ENCODE results near the gene DCTPP1.
"Not testable (repeated sequence)": the region's sequence is repeated elsewhere in the genome, so short reads cannot be mapped to it uniquely, and the experiment has no call there.

Gene DCTPP1

DNA sequence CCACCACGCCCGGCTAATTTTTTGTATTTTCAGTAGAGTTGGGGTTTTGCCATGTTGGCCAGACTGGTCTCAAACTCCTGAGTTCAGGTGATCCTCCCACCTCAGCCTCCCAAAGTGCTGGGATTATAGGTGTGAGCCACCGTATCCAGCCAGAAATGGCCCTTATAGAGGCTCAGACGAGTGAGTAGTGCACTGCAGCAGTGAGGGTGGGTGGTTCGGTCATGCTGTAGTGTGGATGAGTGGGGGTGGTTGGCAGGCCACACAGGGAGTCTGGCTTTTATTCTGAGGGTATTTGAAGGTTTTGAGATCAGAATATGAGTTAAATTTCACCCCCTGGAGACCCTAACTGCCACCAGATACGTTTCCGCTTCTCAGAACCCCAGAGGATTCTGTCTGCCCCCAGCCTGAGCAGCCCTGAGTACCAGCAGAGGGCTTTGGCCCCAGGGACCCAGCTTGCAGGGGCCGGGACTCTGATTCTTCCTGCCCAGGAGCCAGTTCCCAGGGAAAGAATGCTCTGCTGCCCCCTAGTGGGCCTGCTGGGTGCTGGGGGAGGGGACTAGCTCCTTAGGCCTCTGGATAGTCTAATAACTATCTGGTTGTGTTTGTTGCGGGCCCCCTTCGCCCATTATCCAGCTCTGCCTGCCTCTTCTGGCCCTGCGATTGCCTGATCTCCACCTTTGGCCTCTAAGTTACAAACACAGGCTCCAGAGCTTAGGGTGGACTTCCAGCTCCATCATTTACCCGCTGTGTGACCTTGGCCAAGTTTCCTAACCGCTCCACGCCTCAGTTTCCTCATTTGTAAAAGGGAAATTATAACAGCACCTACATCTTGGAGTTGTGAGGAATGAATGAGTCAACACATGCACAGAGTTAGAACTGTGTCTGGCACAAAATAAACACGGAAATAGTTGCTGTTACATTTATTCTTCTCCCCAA lies 20.4 kb downstream of the DCTPP1 start:
- DNase-seq: peak; percentile 96

DNA sequence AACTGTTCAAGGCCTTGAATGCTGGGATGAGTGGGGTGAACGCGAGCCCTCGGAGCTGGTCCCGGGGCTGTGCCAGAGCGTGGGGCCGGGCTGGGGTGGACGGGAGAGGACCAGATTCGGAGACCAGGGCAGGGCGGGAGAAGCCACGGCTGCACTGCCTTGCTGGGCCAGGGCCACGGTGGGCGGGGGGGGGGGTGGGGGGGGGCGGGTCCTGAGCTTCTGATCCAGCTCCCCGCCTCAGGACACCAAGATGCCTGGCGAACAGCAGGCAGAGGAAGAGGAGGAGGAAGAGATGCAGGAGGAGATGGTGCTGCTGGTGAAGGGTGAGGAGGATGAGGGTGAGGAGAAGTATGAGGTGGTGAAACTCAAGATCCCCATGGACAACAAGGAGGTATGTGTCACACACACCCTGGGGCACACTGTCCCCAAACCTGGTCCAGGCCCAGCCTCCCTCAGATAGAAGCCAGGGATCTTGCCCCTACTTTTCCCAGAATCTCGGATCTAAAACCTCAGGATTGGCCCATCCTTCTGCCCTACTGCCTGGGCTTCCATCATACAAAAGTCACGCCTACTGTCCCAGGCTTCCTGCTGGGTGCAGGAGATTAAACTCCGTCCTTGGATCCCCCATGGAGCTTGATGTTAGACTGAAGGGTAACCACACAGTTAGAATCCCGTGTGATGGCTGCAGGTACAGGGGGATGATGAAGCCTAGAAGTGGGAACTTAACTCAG lies 21.9 kb downstream of the DCTPP1 start:
- no peak for DNase-seq

DNA sequence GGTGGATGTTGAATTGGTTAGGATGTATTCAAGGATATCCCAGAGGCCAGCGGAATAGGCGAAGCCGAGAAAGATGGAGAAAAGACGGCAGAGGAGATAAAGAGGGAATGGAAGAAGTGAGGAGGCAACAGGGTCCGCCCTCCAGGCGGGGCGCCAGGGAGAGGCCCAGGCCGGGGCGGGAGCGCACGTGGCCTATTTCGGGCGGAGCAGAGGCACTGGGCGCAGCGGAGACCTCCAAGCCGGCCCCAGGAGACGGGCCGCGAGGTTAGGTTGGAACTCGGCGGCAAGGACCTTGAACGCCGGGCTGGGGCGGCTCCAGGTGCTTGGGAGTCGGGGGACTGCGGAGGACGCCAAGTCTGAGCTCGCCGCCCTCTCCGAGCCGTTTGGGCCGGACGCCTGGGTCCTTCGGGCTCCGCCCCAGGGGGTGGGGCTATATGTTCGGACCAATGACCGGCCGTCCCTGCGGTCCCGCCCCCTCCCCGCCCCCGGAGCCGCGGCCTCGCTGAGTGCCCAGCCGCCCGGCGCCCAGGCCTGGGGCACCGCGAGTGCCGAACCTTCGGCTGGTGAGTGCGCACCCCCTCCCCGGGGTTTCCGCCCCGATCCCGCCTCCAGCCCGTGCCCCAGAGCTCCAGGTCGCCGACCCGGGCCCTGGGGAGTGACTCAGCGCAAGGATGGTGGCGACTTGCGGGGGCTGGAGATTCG lies 22.6 kb downstream of the DCTPP1 start, which contains the start of gene ZNF771:
Gene ZNF771, plus strand, starts transcription at position 505 of the 702 bp plus-strand sequence. CDS start 448 bp downstream, outside the sequence.
- peak; percentile 97 for DNase-seq

DNA sequence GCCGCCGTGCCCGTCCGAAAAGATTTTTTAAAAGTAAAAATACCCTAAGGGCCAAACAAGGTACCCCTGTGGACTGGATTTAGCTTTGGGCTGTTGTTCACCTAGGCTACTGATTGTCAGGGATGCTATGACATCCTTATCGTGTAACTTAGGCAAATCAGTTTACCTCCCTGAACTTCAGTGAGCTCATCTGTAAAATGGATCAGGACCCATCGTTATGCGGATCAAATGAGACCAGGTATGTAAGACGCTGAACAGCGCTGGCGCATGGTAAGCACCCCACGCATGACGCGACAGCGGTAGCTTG lies 23.1 kb downstream of the DCTPP1 start:
- DNase-seq: no peak

DNA sequence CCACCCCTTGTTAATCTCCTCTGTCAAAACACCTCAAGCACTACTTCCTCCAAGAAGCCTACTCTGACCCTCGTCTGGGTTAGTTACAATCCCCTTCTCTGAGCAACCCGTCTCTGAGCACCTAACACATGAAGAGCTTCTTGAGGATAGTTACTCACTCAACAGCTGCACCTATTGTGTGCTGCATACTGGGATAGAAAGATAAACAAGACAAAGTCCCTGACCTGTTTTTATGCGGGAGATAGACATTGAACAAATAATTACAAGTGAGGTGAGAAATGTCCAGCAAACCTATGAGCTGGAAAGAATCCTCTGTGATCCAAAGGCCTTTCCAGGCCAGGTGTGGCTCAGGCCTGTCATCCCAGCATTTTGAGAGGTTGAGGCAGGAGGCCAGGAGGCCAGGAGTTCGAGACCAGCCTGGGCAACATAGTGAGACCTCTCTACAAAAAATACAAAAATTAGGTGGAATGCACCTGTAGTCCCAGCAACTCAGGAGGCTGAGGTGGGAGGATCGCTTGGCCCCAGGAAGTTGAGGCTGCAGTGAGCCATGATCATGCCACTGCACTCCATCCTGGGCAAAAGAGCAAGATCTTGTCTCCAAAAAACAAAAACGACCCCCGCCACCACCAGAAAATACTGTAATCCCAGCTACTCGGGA lies 27.9 kb downstream of the DCTPP1 start:
- no peak for DNase-seq

DNA sequence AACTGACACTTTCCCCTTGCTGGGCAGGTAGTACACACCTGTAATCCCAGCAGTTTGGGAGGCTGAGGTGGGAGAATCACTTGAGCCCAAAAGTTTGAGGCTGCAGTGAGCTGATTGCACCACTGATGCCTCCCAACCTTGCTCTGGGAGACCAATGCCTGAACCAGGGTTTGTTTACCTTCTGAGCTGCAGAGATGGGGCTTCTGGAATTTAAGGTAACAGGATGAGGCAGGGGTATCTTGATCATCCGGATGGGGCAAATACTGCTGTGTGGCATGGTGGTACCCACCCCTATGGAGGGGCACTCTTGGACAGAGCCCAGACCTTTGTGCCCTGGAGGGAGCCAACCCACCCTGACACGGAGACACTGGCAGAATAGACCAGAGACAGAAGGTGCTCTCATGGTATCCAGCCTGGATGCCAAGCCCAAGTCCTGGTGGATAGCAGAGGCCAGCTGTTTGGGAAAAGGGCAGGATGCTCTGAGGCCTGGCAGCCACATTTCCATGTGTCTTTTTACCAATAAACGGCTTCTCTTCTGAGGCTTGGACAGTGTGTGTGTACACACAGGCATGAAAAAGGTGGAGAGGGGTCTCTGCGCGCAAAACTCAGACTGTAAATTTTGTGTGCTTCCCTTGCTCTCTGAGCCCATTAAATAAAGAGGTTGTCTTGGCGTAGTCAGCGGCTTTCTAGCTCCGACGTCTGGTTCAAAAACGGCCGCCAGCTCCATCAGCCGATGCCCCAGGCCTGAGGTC lies 30.2 kb downstream of the DCTPP1 start:
- no peak for DNase-seq

DNA sequence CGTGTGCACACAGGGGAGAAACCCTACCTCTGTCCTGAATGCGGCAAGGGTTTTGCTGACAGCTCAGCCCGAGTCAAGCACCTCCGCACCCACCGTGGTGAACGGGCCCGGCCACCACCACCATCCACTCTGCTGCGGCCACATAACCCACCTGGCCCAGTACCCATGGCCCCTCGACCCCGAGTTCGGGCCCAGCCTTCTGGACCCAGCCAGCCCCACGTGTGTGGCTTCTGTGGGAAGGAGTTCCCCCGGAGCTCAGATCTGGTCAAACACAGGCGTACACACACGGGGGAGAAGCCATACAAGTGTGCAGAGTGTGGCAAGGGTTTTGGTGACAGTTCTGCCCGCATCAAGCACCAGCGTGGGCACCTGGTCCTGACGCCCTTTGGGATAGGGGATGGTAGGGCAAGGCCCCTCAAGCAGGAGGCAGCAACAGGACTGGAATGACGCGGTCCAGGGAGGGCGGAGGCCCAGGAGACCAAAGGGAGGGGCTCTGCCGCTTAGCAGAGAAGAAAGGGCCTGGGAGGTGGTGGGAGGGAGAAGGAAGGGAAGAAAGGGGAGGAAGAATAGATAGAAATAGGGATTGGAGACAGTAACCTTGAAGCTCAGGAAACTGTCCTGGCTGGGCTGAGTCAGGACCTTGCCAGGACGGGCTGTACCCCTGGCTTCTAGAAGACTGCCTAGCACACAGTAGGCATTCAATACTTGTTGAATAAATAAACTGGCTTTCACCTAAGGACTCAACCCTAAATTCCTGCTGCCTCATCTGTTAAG lies 31.0 kb downstream of the DCTPP1 start:
- no peak for DNase-seq

DNA sequence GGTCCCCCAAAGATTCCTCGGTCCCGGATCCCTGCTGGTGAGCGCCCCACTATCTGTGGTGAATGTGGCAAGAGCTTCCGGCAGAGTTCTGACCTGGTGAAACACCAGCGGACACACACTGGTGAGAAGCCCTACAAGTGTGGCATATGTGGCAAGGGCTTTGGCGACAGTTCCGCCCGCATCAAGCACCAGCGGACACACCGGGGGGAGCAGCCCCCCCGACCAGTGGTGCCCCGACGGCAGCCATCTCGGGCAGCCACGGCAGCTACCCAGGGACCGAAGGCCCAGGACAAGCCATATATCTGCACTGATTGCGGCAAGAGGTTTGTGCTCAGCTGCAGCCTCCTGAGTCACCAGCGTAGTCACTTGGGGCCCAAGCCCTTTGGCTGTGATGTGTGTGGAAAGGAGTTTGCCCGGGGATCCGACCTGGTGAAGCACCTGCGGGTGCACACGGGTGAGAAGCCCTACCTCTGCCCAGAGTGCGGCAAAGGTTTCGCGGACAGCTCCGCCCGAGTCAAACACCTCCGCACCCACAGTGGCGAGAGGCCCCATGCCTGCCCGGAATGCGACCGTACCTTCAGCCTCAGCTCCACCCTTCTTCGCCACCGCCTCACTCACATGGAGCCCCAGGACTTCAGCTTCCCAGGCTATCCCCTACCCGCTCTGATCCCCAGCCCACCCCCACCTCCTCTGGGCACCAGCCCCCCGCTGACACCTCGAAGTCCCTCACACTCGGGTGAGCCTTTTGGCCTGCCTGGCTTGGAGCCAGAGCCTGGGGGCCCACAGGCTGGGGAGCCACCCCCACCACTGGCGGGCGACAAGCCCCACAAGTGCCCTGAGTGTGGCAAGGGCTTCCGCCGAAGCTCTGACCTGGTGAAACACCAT lies 31.8 kb downstream of the DCTPP1 start:
- DNase-seq: no peak

DNA sequence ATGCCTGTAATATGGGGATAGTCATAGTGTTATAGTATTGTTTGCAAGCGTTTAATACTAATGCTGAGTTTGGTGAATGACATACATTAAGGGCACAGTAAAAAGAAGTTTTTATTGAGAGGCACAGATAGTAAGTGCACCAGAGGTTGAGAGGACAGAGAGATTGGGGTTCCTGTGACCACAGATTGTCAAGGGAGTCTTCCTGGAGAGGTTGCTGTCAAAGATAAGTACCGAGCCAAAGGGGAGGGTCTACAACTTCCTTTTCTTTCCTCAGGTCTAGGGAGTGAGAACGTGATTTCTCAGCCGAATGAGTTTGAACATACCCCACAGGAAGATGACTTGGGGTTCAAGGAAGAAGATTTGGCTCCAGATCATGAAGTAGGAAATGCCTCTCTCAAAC lies 32.8 kb downstream of the DCTPP1 start:
- DNase-seq: no peak

DNA sequence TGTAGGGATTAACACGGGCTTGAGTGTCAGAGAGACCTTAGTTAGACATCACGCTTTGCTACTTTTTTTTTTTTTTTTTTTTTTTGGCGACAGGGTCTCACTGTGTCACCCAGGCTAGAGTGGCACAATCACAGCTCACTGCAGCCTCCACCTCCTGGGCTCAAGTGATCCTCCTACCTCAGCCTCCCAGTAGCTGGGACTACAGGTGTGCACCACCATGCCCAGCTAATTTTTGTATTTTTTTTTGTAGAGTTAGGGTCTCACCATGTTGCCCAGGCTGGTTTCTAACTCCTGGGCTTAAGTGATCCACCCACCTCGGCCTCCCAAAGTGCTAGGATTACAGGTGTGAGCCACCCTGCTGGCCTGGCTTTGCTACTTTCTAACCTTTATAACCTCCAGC lies 33.2 kb downstream of the DCTPP1 start:
- not testable (repeated sequence) for DNase-seq

DNA sequence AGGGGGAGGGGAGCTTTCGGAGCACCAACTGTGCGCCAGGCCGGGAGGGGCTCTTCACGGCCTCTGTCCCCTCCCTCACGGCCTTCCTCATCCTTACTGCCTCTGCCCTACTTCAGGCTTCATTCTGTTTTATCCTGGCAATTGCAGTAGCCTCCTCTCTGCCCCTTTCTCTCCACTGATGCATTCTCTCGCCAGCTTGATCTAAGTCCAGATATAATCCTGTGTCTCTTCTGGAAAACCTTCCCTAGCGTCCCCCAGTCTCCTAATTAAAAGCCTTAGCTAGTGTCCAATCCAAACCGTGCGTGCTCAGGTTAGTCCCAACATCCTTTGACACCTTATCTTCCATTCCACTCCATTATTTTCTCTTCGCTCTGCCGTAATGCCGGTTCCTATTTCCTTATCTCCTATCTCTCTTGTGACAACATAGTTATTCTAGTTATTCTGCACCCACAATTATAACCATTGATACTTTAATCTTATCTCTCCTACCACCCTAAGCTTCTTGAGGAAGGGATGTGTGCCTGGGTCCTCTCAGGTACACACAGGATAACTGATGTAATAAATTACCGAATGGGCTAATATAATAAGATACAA lies 33.7 kb downstream of the DCTPP1 start:
- no peak for DNase-seq

DNA sequence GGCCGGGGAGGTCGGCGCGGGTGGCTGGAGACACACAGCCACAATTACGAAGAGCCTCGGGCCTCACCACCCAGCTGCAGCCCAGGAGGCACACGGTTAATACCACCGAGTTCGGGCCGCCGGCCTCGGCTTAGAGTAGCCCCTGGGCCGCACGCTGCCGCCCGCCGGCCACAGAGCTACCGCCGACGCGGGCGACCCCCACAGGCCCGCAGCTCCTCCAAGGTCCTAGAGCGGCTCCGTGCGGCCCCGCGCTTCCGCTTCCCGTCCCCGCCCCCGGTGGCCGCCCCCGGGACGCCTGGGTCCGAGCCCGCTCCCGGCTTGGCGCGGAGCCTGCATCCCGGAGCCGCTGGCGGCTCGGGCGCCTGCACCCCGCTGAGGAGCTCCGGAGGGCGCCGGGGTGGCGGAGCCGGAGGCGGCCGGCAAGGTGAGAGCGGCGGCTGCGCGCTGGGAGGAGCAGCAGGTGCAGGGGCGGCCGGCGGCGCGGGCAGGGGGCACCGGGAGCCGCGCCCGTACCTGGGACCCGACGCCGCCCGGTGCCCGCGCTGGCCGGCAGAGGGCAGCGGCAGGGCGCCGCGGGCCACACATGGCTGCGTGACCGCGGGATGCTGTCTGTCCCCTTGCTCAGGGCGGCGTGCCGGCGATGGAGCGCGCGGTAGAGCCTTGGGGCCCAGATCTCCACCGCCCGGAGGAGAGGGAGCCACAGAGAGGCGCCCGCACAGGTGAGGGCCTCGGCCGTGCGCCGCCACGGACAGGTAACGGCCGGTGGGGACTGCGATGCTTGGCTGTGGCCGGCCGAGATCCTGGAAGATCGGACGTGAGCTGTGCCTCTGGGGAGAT lies 34.5 kb downstream of the DCTPP1 start, which contains the start of gene ZNF48:
Gene ZNF48, plus strand, starts transcription at position 266 of the 837 bp plus-strand sequence. Its CDS starts 375 bp downstream, at position 641.
- DNase-seq: peak; percentile 70

DNA sequence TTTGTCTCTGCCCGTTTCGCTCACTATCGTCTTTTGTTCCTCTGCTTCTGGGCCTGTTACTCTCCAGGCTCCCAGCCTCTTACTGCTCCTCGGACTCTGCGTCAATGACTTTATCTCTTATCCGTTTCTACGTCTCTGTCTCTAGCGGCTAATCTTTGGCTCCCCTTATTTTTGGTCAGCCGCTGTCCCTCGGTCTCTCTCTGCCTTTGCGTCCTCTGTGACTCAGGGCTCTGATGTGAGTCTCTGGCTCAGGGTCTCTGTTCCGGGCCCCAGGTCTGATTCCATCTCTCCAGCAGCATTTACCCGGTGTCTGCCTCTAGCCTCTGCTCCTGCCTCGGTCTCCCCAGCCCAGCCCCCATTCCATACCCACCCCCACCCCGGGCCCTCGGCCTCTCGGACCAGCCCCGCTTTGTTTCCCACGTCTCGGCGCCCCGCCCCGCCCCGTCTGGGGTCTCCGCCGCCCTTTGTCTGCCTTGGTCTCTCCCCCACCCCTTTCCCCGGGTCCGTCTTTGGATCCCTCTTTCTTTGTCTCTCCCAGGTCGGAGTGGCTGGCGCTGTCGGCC lies 35.2 kb downstream of the DCTPP1 start:
- no peak for DNase-seq

DNA sequence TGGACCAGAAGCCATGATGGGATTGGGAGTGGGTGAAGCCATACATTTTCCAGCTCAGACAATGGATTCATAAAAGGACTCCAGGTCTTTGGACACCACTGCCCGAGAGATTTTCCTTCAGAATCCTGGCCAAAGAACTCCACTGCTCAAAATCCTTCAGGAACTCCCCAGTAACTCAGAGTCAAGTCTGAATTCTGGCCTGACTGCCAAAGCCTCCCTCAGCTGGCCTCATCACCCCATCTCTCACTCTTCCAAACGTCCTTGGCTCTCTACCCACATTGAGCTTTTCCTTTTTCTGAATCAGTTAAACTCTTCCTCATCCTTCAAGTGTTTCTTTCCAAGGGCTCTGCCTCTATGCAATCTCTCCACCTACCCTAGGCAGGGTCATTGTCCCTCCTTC lies 46.3 kb downstream of the DCTPP1 start:
- DNase-seq: no peak

DNA sequence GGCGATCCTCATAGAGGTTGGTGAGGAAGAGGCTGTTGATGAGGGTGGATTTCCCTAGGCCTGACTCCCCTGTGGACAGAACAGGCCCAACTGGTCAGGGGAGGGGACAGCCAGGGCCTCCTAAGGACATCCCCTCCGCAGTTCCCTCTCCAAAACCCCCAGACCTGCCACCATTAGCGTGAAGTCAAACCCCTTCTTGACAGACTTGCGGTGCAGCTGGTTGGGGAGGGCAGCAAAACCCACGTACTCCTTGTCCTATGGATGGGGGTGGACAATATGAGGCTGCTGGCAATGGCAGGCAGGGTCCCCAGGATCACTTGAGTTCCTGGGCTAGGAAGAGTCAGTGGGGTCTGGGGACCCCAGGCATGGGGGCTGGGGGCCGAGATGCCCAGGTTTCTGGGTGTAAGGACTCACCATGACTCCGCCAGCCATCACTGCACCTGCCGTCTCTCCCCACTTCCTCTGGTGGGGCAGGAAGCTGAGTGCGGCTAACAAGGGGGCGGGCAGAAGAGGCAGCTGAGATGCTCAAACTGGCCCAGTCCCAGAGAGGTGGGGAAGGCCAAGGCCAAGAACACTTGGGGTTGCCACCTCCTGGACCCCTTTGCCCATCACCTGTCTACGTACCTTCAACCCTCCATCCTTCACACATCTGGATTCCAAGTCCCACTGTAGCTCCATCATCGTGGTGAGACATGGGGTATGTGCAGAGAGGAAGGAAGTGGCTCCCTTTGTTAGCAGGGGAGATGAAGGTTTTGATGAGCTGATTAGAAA lies 47.5 kb downstream of the DCTPP1 start, which contains the start of gene SEPTIN1:
Gene SEPTIN1, minus strand, starts transcription at position 451 of the 771 bp plus-strand sequence. Its CDS starts 19 bp downstream, at position 432.
- DNase-seq: peak; percentile 86

DNA sequence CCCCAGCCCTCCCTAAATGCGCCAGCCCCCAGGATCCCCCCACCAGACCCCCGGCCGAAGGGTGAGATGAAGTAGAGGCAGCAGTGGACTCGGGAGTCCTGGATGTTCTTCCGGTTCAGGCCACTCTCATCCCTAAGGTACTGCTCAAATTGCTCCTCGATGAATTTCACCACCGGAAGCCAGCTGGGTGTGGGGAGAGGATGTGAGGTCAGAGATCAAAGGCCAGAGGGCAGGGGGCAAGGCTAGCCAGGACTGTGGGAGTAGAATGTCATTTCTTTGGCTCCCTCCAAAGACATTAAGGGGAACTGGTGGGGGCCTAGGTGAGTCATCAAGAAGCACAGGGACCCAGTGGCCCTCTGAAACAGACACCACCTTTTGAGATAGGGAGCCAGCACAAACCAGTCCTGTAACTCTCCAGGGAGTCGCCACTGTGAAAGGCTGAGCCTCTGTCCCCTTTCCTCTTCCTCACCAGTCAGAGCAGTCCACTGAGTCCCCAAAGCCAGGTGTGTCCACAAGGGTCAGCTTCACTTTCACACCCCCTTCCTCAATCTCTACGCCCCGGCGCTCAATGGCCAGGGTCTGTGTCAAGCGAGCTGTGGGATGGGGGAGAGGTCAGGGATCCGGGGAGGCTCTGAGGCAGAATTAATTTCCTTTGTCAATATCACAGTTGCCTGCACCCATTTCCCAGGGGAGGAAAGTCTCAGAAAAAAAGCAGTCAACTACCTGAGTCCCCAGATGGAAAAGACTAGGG lies 48.4 kb downstream of the DCTPP1 start:
- DNase-seq: peak; percentile 57

DNA sequence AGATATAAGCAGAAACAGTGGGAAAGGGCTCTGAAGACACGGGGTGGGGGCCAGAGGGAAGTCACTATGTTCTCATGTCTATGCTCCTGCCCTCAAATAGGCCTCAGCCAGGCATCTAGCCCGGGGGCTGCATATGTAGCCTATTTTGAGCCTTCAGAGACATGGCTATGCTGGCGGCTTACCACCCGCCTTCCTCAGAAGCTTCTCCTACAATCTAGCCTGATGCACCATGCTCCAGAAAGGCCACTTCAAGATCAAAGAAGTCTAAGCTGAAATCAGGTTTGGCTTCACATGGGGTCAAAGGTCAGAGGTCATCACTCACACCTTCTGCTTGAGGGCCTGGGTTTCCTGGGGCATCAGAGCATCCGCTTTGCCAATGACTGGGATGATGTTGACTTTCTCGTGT lies 49.0 kb downstream of the DCTPP1 start:
- no peak for DNase-seq
